Measurements from ENCODE around the gene ADAT2. TPM values are rescaled to one million over a fixed set of nuclear protein-coding genes. Genes with fewer than 3 reads are reported as not detected.

ADAT2 gene
- total RNA-seq, 1 donor from 2014 or later: 7.1 TPM

DNA sequence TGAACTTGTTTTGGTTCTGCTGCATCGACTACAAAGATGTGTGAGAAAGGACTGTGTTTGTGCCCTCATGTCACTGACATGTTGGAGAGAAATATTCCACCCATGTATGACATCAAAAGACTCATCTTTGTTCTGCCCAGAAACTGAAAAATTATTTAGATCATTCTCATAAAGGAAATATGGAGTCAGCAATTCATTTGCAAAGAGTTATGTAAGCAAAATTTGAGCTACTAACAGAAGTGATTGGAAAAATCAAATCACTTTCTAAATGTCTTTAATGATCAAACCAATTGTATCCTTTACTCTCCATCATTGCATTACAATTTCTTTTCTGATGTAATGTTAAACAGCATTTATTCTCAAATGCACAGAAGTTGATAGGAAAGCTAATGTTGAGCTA is 19.3 kb downstream of the ADAT2 start:
- Histone ChIP-seq H3K36me3 (no peaks in the 10 kb centered on the region), H3K27me3 (no peaks in the 10 kb centered on the region), H3K9me3 (no peaks in the 10 kb centered on the region), H3K27ac (no peak overlapping the region), H3K4me3 (no peak overlapping the region), H3K4me1 (peaks cover 5% of the 10 kb centered on the region)
- TF ChIP-seq, protein P1, sequence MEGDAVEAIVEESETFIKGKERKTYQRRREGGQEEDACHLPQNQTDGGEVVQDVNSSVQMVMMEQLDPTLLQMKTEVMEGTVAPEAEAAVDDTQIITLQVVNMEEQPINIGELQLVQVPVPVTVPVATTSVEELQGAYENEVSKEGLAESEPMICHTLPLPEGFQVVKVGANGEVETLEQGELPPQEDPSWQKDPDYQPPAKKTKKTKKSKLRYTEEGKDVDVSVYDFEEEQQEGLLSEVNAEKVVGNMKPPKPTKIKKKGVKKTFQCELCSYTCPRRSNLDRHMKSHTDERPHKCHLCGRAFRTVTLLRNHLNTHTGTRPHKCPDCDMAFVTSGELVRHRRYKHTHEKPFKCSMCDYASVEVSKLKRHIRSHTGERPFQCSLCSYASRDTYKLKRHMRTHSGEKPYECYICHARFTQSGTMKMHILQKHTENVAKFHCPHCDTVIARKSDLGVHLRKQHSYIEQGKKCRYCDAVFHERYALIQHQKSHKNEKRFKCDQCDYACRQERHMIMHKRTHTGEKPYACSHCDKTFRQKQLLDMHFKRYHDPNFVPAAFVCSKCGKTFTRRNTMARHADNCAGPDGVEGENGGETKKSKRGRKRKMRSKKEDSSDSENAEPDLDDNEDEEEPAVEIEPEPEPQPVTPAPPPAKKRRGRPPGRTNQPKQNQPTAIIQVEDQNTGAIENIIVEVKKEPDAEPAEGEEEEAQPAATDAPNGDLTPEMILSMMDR (IDR thresholded peaks at IDR 0.05): no peak
- no peak for ATAC-seq
- DNase-seq: no peak
- intact Hi-C loops (cut with DNase I): no loop called here

DNA sequence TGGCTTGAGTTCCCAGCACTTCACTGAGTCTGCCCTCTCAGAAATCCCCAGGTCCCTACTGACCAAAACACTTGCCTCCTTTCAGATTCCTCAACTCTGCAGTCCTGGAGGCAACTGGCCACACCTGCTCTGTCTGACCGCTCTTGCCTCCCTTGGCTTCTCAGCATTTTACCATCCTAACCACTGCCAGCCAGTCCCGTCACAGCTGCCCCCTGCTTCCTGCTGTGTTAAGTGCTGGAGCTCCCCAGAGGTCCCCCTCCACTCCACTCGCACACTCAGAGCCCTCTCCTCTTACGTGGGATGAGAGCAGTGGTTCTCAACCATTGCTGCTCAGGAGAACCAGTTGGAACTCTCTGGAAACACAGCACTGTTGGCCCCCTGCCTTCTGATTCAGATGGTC is 20.5 kb downstream of the ADAT2 start:
- Histone ChIP-seq H3K36me3 (no peaks in the 10 kb centered on the region), H3K4me3 (no peak overlapping the region), H3K4me1 (peaks cover 5% of the 10 kb centered on the region), H3K9me3 (no peaks in the 10 kb centered on the region), H3K27me3 (no peaks in the 10 kb centered on the region), H3K27ac (no peak overlapping the region)
- no peak for DNase-seq
- no peak for ATAC-seq
- TF ChIP-seq, protein P1 (IDR thresholded peaks at IDR 0.05): no peak
- intact Hi-C loops (cut with DNase I): no loop called here

DNA sequence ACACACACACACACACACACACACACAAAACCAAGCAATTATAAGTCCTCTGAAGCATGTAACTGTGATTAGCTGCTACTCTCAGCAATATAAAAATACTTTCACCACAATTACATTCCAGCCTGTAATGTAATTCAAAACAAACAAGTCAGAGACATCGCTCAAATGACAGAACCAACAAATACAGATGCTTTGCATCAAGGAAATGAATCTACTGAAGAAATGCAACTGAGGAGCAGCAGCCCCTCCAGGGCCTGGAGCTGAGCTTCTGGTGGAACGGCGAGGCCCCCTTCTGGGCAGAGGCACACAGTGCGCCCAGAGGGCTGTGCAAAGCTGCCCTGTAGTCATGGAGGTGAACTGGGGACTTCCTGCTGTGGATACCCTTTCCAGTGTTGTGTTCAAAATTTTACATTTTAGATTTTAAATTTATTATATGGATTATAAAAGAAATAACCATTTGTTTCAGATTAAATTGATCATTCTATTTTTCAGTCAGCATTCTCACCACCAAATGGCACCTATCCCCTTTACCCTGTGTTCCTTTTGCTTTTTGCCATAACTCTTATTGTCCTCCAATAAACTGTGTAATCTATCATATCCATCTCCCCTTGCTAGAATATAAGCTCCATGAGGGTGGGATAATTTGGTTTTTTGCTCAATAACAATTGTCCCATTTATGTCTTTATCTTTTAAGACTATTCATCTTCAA is 23.2 kb downstream of the ADAT2 start:
- DNase-seq: peak; percentile 85
- Histone ChIP-seq H3K36me3 (no peaks in the 10 kb centered on the region), H3K27me3 (no peaks in the 10 kb centered on the region), H3K4me1 (peaks cover 5% of the 10 kb centered on the region), H3K4me3 (no peak overlapping the region), H3K9me3 (no peaks in the 10 kb centered on the region), H3K27ac (no peak overlapping the region)
- ATAC-seq: peak; percentile 99
- intact Hi-C loops (cut with DNase I): no loop called here
- TF ChIP-seq, protein P1 (IDR thresholded peaks at IDR 0.05): peak; percentile 96

GRCh38 chr6:143426026-143426425 is 24.5 kb downstream of the ADAT2 start:
- Histone ChIP-seq H3K4me1 (peaks cover 5% of the 10 kb centered on the region), H3K4me3 (no peak overlapping the region), H3K27ac (no peak overlapping the region), H3K36me3 (no peaks in the 10 kb centered on the region), H3K9me3 (no peaks in the 10 kb centered on the region), H3K27me3 (no peaks in the 10 kb centered on the region)
- intact Hi-C loops (cut with DNase I): no loop called here
- no peak for ATAC-seq
- TF ChIP-seq, protein P1 (IDR thresholded peaks at IDR 0.05): no peak
- DNase-seq: no peak

DNA sequence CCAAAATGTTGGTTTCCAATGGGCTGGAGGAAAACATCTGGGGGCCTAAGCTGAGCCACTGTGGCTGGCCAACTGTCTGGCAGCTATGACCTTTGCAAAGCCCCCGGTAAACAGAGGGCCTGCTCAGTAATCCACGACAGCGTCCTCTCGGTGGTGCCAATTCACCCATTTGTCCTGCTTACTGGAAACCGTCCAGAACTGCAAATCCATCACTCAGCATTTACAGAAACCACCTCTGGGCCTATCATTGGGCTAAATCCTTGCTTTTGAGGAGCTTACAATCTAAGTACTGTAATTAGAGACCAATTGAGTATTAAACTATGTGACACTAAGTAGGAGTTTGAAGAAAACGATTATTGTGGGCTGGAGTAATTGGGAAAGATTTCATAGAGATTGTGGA is 31.0 kb downstream of the ADAT2 start:
- H3K27me3 ChIP-seq: no peaks in the 10 kb centered on the region
- intact Hi-C loops (cut with DNase I): loop anchor here (10.0 kb wide), 1 partner anchor 725 kb away; no protein-coding TSS in a partner anchor

More for the DNA sequence above, 31.0 kb downstream of the ADAT2 start:
- TF ChIP-seq, protein P1 (IDR thresholded peaks at IDR 0.05): no peak
- Histone ChIP-seq H3K27ac (no peak overlapping the region), H3K36me3 (no peaks in the 10 kb centered on the region), H3K4me3 (no peak overlapping the region), H3K4me1 (no peaks in the 10 kb centered on the region), H3K9me3 (no peaks in the 10 kb centered on the region)
- DNase-seq (no peak), ATAC-seq (no peak)

All from upper lobe of right lung (tissue), 1 donor.